HT-29 (cell line): ENCODE data around the gene MPPED1. TPM values are rescaled to one million over a fixed set of nuclear protein-coding genes. Genes with fewer than 3 reads are reported as not detected.

Experiments
- DNase-seq: peaks from one replicate; pipeline ENCODE4 v3.0.0-alpha.2; 2015; ENCODE audit warnings: low spot score
- total RNA-seq: library from RNA; depleted of rRNA; stranded (reverse); fragments of >200 nt; shearing (Covaris generic); gene quantifications from 2 replicates; pipeline ENCODE4 v1.2.3, GENCODE V29; 2014

Gene MPPED1
- total RNA-seq, 1 experiment from 2014 or later: not detected

DNA sequence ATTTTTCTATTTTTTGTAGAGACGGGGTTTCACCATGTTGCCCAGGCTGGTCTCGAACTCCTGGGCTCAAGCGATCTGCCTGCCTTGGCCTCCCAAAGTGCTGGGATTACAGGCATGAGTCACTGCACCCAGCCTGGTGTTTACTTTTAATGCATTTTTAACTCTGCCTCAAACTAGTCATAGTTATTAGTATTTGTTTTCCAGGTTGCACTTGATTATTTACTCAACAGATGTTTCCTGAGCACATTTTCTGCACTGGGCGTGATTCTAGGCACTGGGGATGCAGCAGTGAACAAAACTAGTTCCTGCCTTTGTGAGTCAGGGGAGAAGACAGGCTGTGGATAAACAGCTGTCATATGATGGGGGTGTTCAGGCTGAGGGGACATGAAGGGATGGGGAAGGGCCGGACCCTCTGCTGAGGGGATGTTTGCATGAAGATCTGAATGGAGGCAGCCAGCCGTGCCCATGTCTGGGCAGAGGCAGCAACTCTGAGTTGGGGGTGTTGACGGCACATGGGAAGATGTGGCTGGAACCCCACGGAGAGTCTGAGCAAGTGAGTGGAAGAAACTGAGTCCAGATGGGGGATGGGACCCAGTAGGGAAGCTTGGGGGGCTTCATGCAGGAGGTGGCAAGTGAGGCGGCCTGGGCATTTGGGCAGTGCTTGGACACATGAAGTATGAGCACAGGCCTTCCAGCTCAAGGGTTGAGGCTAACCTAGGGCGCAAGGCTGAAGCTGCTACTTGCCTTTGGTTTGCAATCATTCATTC is 34.4 kb downstream of the MPPED1 start:
- DNase-seq: no peak

DNA sequence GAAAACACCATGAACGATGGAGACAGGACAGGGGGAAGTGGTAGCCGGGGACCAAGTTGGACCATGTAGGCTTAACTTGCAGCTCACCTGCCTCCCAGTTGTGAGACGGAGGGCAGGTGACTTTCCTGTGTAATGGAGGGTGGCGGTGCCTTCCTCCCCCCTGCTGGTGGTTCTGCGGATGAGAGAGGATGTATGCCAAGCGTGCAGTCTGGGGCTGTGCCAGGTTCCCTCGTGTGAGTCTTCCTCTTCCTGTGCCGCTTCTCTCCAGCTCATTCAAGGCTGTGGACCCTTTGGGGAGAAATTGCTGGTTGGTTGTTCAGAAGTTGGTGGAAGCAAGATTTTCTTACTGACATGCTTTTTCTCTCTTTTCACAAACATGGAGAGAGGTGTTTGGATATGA is 35.1 kb downstream of the MPPED1 start:
- no peak for DNase-seq

DNA sequence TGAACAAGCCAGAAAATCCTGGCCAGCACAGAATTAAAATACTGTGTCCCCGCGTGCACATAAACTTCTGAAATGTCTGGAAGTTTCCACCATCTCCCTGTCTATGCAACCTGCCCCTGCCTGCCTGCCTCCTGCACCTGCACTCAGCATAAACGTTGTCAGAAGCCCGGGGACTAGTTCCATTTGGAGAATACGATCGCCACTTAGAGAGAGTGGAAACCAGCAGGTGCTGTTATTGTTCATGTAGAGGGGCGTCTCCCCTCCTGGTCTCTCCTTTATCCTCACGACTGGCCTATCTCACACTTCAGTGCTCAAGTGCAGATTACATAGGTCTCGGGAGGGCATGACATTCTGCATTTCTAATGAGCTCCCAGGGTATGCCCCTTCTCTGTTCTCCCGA is 35.6 kb downstream of the MPPED1 start:
- no peak for DNase-seq

DNA sequence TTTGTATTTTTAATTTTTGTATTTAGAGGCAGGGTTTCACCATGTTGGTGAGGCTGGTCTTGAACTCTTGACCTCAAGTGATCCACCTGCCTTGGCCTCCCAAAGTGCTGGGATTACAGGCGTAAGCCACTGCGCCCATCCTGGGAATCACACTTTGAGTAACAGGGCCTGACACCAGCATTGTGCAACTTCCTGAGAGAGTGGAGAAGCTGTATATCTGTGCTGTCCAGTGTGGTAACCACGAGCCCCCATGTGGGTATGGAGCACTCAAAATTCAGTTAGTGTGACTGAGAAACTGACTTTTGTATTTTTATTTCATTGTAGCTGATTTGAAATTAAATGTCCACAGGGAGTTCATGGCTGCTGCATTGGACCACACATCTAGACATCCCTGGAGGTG is 36.2 kb downstream of the MPPED1 start:
- no peak for DNase-seq

DNA sequence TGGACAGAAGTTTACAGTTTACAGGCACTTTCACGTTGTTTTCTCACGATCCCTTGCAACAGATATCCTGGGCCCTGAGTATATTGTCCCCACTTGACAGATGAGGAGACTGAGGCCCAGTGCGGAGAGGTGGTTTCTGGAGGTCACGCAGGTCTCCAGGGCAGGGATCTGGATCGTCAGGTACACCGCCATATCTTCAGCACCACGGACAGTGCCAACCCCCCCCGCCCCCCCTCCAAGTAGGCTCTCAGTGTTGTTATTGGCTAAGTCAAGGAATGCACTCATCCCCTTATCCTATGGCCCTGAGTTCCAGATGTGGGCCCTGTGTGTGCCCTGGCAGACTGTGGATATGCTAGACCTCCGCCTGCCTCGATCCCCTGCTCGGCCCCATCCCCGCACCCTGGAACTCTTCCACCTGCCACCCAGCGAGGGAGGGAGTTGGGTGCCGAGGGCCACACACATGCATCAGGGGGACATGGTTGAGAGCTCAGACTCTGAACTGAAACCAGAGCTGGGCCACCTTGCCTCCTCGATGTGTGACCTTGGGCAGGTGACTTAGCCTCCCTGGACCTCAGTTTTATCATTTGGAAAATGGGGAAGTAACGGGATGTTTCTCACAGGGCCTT is 37.5 kb downstream of the MPPED1 start:
- no peak for DNase-seq

DNA sequence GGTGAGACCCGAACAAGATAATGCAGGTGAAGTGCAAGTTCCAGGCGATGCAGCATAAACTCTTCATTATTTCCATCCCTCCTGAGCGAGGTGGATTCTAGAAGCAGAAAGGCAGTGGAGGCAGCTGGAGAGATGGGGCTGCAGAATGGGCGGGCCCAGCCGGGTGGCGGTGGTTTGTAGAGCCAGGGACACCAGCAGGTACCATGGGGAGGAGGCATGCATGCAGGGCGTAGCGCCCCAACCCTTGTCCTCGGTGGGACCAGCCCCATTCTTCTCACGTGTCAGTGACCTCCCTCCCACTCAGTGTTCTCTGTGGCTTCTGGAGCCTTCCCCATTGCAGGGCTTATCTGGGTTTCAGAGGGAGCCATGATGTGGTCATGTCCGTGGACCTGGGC is 38.0 kb downstream of the MPPED1 start:
- DNase-seq: no peak

DNA sequence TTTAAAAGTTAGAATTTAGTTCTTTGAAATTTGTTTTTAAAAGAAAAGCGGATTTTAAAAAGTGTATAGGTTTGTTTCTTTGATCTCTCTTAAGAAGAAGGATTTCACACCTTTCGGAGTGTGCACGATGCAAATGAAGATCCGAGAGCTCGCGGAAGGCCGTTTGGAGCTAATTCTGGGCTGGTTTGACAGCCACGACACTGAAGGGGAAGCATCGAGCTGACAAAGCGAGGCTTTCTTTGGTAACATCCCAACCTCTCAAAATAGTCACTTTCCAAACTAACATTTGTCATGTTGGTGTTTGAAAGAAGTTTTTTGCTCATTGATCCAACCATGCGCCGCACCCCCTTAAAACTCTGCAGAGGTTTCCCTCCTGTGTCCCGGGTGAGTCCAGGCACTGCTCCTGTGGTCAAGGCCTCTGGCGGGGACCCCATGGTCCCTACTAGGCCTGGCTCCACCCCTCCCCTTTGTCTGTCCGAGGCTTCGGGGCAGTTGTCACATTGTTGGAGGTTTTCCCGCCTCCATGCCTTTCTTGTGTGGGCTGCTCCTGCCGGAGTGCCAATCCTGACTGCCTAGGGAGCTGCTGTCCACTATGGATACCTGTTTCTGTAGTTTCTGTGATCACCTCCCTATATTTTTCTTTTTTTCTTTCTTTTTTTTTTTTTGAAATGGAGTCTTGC is 39.7 kb downstream of the MPPED1 start:
- DNase-seq: no peak

DNA sequence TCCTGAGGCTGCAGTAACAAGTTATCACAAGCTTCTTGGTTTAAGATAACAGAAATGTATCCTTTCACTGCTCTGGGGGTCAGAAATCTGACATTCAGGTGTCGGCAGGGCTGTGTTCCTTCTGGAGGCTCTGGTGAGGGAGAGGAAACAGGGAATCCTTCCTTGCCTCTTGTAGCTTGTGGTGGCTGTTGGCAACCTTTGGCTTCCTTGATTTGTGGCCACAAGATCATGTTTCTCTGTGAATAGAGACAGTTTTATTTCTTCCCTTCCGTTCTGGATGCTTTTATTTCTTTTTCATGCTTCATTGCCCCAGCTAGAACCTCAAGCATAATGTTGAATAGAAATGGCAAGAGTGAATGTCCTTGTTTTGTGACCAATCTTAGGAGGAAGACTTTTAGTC is 44.0 kb downstream of the MPPED1 start:
- DNase-seq: no peak

DNA sequence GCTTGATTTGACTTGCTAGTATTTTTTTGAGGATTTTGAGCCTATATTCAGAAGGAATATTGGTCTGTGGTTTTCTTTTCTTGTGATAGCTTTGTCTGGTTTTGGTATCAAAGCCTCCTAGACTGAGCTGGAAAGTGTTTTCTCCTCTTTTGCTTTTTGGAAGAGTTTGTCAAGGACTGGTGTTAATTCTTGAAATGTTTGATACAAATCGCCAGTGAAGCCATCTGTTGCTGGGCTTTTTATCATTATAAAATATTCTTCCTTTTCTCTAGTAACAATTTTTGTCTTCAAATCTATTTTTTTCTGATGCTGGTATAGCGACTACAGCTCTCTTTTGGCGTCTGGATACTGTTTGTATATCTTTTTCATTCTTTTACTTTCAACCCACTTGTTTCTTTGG is 45.2 kb downstream of the MPPED1 start:
- DNase-seq: no peak

DNA sequence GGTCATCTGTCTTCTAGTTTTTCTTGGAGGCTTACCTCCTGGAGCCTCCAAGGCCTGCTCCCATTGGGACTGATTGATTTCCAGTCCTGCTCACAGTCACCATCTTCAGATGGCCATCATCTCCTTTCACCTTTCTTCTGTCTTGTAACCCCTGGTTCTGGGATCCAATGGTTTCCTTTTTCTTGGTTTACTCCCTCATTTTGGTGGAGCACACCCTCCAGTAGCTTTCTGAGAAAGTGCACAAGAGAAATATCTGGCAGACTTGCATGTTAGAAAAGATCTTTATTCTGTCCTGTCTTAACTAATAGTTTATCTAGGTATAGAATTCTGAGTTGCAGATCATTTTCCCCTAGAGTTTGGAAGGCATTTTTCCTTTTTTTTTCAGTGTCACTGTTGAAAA is 50.9 kb downstream of the MPPED1 start:
- no peak for DNase-seq

DNA sequence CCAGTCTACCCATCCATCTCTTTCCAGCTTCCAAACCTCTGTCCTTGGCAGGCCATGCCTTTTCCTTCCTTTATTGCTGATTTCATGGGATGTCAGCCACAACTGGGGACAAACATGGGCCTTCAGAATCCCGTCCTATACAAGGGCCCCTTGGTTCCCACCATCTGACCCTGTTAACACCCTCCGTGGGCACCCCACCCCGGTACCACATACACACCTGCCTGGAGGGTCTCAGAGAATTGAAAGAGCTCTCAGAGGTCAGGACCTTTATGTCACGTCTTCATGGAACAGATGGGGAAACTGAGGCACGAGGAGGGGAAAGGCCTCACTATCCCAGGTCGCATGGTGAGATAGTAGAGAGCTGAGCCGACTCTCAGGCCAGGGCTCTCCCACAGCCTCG is 53.0 kb downstream of the MPPED1 start:
- DNase-seq: no peak

DNA sequence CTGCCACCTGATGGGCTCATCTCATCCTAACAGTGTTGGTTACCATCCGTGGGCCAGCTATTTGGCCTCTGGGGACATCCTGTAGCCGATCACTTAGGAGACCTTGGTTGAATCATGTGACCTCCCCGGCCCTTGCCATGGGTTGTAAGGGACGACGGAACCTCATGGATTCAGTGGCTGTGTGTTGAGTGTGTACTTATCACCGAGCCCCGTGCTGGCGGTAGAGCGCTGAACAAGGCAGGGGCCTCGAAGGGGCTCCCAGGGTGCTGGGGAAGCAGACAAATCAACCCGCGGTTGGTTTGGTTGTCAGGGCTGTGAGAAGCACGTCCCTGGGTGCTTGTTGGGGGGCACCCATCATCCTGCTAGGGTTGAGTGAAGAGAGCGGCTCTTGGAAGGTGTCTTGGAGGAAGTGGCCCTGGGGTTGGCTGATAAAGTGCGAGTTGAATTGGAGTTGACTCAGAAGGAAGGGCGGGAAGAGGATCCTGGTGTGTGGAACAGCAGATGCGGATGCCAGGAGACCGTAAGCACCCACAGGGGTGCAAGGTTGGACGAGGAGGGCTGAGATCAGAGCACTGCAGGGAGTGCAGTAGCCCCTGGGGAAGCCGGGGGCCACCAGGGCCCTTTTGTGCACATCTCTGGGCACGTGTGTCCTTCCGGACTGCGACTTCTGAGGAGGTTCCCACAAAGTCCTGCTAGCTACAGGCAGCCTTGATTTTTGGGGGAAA is 53.6 kb downstream of the MPPED1 start:
- DNase-seq: no peak

DNA sequence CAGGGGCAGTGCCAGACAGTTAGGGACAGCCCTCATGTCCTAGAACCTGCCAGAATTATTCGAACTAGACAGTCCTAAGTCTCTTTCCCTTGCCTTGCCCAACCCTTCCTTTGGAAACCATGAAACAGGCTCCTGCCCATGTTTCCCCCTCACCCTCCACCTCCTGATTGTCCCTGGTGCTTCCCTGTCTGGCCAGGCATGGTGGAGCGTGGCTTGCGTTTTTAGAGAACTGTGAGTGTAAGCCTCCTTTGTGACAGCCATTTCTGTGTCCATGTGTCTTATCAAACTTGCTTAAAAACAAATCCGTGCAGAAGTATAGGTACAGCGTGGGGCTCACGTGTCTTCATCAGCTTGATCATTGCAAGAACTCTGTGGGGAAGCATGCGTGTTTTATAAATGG is 54.9 kb downstream of the MPPED1 start:
- DNase-seq: no peak

DNA sequence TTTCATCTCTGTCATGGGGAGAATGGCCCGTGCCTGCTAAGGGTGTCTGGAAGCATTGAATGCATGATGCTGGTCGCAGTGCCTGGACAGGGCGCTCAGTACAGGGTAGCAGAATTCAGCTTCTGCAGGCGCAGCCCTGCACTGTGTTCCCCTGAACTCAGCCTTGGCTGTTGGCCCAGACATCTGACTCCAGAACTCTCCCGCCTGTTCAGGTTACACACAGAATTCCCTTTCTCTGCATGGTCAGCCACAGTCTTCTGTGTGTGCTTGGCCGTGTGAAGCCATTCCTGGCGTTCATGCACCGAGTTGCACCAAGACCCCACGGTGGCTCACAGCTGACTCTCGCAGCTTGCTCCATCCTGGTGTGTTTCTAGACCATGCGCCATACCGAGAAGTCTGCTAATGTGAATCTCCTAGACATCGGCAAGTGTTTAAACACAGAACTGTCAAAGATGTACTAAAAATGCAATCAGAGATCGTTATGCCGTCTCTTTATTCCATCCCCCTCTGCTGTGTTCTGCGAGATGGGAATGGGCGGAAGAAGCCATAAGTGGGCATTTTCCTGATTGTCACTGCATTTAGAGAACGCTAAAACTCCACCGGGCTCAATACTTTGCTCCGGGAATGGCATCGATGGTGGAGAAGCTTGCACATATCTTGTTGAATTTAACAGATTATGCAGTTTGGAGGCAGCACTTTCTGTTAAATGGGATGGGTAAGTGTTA is 55.6 kb downstream of the MPPED1 start:
- no peak for DNase-seq

DNA sequence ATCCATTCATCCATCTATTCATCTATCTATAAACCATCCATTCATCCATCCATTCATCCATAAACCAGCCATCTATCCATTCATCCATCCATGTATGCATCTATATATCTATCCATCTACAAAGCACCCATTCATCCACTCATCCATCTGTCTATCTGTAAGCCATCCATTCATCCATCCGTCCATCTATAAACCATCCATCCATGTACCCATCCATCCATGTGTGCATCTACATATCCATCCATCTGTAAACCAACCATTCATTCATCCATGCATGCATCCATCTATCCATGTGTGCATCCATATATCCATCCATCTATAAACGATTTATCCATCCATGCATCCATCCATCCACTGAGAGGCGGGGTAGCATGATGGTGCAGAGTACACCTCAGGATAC is 58.4 kb downstream of the MPPED1 start:
- DNase-seq: no peak

DNA sequence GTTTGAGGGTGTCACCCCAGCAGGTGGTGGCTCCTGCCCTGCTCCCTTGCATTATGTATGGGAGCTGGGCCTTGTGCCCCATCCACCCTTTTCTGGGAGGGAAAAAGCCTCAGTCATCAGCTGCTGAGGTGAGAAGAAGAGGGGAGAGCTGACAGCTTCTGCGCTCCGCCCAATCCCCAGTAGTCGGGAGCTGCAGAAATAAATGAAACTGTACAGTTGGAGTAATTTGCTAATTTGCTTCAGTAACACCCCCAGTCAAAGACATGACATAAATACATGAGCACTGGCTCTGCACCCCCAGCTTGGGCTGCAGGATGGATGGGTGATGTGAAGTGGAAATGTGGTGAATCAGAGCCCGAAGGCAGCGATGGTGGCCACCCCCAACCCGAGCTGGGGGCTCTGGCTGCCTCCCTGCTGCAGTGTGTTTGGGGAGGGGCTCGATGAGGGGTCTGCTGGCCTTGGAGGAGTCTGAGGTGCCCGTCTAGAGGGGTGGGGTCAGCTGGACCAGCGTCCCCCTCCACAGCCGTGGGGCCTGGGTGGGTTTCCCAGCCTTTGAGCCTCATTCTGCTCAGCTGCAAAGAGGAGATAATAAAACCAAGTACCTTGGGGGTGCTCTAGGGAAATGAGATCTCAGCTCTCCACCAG is 59.2 kb downstream of the MPPED1 start:
- no peak for DNase-seq

DNA sequence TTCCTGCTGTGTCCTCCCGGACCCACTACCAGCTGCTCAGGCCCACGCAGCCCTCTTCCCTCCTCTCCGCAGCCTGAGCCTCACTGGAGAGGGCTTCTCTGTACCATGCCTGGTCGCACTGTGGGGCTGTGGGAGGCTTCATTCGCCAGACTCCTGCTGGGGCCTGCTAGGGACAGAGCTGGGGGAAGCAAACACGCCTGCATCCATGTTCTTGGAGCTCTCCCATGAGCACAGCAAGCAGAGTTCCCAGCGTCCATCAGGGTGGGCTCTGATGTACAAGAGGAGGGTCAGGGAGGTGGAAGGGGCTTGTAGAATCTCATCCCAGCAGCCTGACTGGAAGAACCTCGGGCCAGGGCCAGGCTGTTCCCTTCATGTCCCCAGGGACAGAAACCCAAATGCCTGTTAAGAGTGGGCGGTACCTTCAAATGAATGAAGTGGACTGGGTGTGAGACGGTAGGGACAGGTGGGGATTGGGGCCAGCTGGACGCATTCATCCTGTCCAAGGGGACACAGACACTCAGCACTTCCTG is 59.9 kb downstream of the MPPED1 start:
- no peak for DNase-seq

DNA sequence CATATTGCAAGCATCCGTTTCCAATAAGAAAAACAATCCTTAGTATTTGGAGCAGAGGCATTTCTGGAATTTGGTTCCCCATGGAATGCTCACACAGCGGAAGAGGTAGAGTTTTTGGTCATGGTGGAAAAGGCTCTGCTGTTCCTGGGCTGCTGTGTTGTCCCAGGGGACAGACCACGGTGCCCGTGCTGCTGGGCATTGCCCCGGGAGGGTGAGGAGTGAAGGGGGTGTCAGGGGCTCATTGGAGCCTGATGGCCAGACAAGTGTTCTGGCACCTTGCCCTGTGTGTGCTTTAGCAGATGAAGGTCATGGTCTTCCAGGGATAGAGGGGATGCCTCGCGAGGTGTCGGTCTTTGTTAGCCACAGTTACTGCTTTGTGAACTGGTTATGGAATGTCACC is 61.2 kb downstream of the MPPED1 start:
- no peak for DNase-seq

DNA sequence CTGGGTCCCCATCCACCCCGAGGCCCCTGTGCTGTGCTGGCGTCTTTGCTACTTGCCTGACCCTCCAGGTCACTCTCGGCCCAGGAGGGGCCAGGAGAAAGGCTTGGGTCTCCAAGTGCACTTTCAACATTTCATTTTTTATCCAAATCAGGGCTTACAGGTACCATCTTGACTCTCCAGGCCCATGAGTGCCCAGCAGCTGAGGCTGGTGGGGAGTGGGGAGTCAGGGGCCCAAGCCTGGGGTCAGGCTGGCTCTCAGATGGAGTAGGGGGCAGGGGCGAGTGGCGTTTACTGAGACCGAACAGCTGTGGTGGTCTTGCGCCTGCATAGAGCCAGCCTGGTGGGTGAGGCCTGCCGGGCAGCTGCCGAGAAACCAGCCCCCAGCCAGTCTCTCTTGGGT is 61.6 kb downstream of the MPPED1 start:
- no peak for DNase-seq

DNA sequence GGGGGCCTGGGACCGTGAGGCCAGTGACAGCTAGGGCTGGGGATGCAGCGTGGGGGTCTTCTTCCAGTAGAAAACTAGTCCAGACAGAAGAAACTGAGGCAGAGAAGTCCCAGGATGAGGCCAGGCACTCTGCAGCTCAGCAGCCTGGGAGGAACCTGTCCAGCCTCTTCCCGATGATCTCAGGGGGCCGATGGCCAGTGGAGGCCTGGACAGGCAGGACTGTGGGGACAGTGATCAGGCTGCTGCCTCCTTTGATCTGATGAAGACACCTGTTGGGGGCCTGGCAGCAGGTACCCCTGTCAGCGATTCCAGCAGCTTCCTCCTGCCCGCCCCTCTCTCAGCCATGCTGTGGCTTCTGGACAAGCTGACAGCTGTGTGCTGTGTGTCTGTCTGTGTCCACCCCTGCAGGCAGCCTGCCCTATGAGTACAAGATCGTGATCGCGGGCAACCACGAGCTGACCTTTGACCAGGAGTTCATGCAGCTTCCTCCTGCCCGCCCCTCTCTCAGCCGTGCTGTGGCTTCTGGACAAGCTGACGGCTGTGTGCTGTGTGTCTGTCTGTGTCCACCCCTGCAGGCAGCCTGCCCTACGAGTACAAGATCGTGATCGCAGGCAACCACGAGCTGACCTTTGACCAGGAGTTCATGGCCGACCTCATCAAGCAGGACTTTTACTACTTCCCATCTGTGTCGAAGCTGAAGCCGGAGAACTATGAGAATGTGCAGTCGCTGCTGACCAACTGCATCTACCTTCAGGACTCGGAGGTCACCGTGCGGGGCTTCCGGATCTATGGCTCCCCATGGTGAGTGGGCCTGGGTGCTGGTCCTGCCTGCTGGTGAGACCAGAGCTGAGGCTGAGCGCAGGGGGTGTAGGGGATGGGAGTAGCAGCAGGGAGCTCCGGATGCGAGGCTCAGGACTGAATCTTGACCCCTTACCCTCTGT is 62.6 kb downstream of the MPPED1 start:
- DNase-seq: no peak
